Right lobe of liver (tissue), 6 donors: ENCODE results near the gene PARD6A. TPM values are rescaled to one million over a fixed set of nuclear protein-coding genes. Genes with fewer than 3 reads are reported as not detected.

Experiments used
- ATAC-seq, 4 donors: fragments of 200-7000 bp; cut with Tn5 transposase; one replicate each; pipeline ENCODE4 v1.9.1; 2020; ENCODE audit warnings: mild to moderate bottlenecking in 4 of 4, moderate library complexity in 4 of 4
- DNase-seq, 3 donors: peaks; one replicate each; pipeline ENCODE4 v3.0.0-alpha.2; 2020
- H3K27ac ChIP-seq, 3 donors: fragments of 200-600 bp; one replicate each; pipeline ENCODE4 v1.8.0; 2022
- H3K27me3 ChIP-seq, 2 donors: fragments of 200-600 bp; one replicate each; pipeline ENCODE4 v1.8.0; 2022
- H3K36me3 ChIP-seq, 4 donors: fragments of 200-600 bp; sonication (generic) in 1 of 4; one replicate each; pipeline versions ENCODE4 v1.5.1 to v1.8.0; 2017 to 2022; ENCODE audit warnings: control low read depth in 1 of 4
- H3K4me1 ChIP-seq, 4 donors: fragments of 200-600 bp; sonication (generic) in 1 of 4; one replicate each; pipeline versions ENCODE4 v1.5.1 to v1.8.0; 2017 to 2022; ENCODE audit warnings: control low read depth in 1 of 4
- H3K4me3 ChIP-seq, 3 donors: fragments of 200-600 bp; one replicate each; pipeline ENCODE4 v1.8.0; 2022
- H3K9me3 ChIP-seq, 4 donors: fragments of 200-600 bp; sonication (generic) in 1 of 4; one replicate each; pipeline versions ENCODE4 v1.5.1 to v1.8.0; 2017 to 2022; ENCODE audit warnings: control low read depth in 1 of 4
- CTCF ChIP-seq, 4 donors: fragments of 200-600 bp in 3 of 4; fragments of 450-650 bp in 1 of 4; IDR thresholded peaks; one replicate each; pipeline versions ENCODE4 v1.5.1 to v1.8.0; 2016 to 2022; ENCODE audit warnings: antibody characterized with exemption in 4 of 4, mild to moderate bottlenecking in 2 of 4
- POLR2A ChIP-seq: fragments of 450-650 bp; IDR thresholded peaks from one replicate; pipeline ENCODE4 v1.6.1; 2017; ENCODE audit warnings: antibody characterized with exemption, mild to moderate bottlenecking
- WGBS: methylation state at CpG from one replicate; pipeline ENCODE4 v1.1.6; 2018; ENCODE audit warnings: low coverage, low lambda C conversion rate; ENCODE audit not compliant: insufficient coverage; ENCODE audit errors: missing lambda C conversion rate; 5-methylcytosine and 5-hydroxymethylcytosine counted together
- intact Hi-C, 2 donors: fragments of 100-400 bp; cut with DNase I; formaldehyde crosslinking; loops; one replicate each; pipeline versions ENCODE4 v1.11.2 to v1.14.1; 2022
- total RNA-seq, 6 experiments: library from RNA; depleted of rRNA in 2 of 6; stranded (reverse); fragments of >200 nt in 2 of 6; fragmentation: NEBNext Ultra II Directional in 3 of 6; extraction: Animal tissue kit (Norgen Biotek cat#: 25700) in 3 of 6; gene quantifications; one replicate each; pipeline versions ENCODE4 v1.1.0 to v1.2.4, GENCODE V29; 2016 to 2023
- donor health status: DM: no; HTN: yes; CAD: no.
- donor health status: DM: no; HTN: no; CAD: no.
- donor health status: DM: no; HTN: no; CAD: no.
- donor health status: DM: no; HTN: yes; CAD: no.
- donor health status: DM: no; HTN: yes; CAD: no.

Gene PARD6A
- total RNA-seq, 6 experiments from 2014 or later, result 1.3 to 4.8 (median 2.6) TPM

GRCh38 chr16:67648764-67649407, 11.9 kb upstream of the PARD6A start:
- H3K9me3 ChIP-seq, result no peaks in the 10 kb centered on the region
- H3K4me3 ChIP-seq, result no peak overlapping the region
- intact Hi-C loops, result no loop called here
- DNase-seq (peak in 1 of 3 donors; percentile 42), ATAC-seq (no peak)
- H3K36me3 ChIP-seq, result no peaks in the 10 kb centered on the region
- H3K27ac ChIP-seq, result no peak overlapping the region
- TF ChIP-seq POLR2A, result no peak
- TF ChIP-seq CTCF (IDR thresholded peaks at IDR 0.05), result no peak
- WGBS, result 37% methylated on average over 3 of the region's 35 CpGs
- H3K27me3 ChIP-seq, result peaks cover 0 to 10% of the 10 kb centered on the region in 2 donors
- peaks cover 0 to 5% (median 0%) of the 10 kb centered on the region in 4 donors for H3K4me1 ChIP-seq

GRCh38 chr16:67649494-67649931, 11.2 kb upstream of the PARD6A start:
- no peak overlapping the region for H3K4me3 ChIP-seq
- peaks cover 0 to 16% of the 10 kb centered on the region in 2 donors for H3K27me3 ChIP-seq
- 38% methylated on average over 4 of the region's 34 CpGs for WGBS
- H3K4me1 ChIP-seq, result peaks cover 0 to 5% (median 0%) of the 10 kb centered on the region in 4 donors
- intact Hi-C loops, result no loop called here
- no peak overlapping the region for H3K27ac ChIP-seq
- TF ChIP-seq POLR2A (no peak), CTCF (IDR thresholded peaks at IDR 0.05) (no peak)
- DNase-seq, result peak in 1 of 3 donors; percentile 65
- no peaks in the 10 kb centered on the region for H3K36me3 ChIP-seq
- ATAC-seq, result peak in 3 of 4 donors; percentile 22 to 66 (median 24)
- H3K9me3 ChIP-seq, result no peaks in the 10 kb centered on the region

GRCh38 chr16:67650023-67650422, 10.7 kb upstream of the PARD6A start:
- Histone ChIP-seq H3K27ac (no peak overlapping the region), H3K4me1 (peaks cover 0 to 5% (median 0%) of the 10 kb centered on the region in 4 donors), H3K9me3 (no peaks in the 10 kb centered on the region), H3K27me3 (peaks cover 0 to 16% of the 10 kb centered on the region in 2 donors), H3K4me3 (no peak overlapping the region), H3K36me3 (no peaks in the 10 kb centered on the region)
- WGBS, result 33% methylated on average over 1 of the region's 8 CpGs
- TF ChIP-seq CTCF (IDR thresholded peaks at IDR 0.05) (no peak), POLR2A (no peak)
- intact Hi-C loops, result no loop called here
- ATAC-seq (no peak), DNase-seq (no peak)

DNA sequence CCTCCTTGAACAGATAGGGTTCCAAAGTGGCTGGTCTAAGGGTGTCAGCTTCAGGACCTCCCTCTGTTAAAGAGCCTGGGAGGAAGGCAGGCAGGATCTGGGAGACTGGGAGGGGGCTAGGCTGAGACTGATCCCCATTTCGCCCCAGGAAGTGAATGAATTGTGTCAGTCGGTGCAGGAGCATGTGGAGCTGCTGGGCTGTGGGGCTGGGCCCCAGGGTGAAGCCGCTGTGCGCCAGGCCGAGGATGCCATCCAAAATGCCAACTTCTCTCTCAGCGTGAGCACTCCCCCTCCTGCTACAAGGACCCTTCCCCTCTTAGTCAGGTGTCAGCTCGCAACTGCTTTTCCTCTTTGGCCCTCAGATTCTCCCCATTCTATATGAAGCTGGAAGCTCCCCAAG, 9.7 kb upstream of the PARD6A start:
- ATAC-seq (no peak), DNase-seq (no peak)
- Histone ChIP-seq H3K9me3 (no peaks in the 10 kb centered on the region), H3K4me3 (no peak overlapping the region), H3K27ac (no peak overlapping the region), H3K36me3 (no peaks in the 10 kb centered on the region), H3K4me1 (peaks cover 0 to 5% (median 0%) of the 10 kb centered on the region in 4 donors), H3K27me3 (peaks cover 0 to 12% of the 10 kb centered on the region in 2 donors)
- WGBS, result 80% methylated on average over 1 of the region's 7 CpGs
- TF ChIP-seq CTCF (IDR thresholded peaks at IDR 0.05) (no peak), POLR2A (no peak)
- intact Hi-C loops, result no loop called here
